Testis (tissue), 3 donors: ENCODE measurements around the gene CADPS. TPM values are rescaled to one million over a fixed set of nuclear protein-coding genes. Genes with fewer than 3 reads are reported as not detected.

Source experiments
- DNase-seq: peaks from one replicate; pipeline ENCODE4 v3.0.0-alpha.2; 2019
- H3K27ac ChIP-seq, 2 donors: fragments of 200-600 bp; sonication (generic); one replicate each; pipeline ENCODE4 v1.5.1; 2019
- H3K27me3 ChIP-seq: fragments of 200-600 bp; sonication (generic); one replicate; pipeline ENCODE4 v1.5.1; 2019
- H3K36me3 ChIP-seq: fragments of 200-600 bp; sonication (generic); one replicate; pipeline ENCODE4 v1.5.1; 2017; ENCODE audit warnings: low read depth; ENCODE audit errors: missing control alignments
- H3K4me1 ChIP-seq: fragments of 200-600 bp; sonication (generic); one replicate; pipeline ENCODE4 v1.5.1; 2019
- H3K4me3 ChIP-seq, 2 donors: fragments of 200-600 bp; sonication (generic); one replicate each; pipeline ENCODE4 v1.5.1; 2017 to 2019
- H3K9me3 ChIP-seq: fragments of 200-600 bp; sonication (generic); one replicate; pipeline ENCODE4 v1.5.1; 2017
- CTCF ChIP-seq, 3 experiments: fragments of 450-650 bp in 2 of 3; fragments of 200-600 bp in 1 of 3; sonication (generic) in 1 of 3; IDR thresholded peaks; one replicate each; pipeline ENCODE4 v1.5.1; 2016 to 2019; ENCODE audit warnings: antibody characterized with exemption in 3 of 3, mild to moderate bottlenecking in 2 of 3, moderate library complexity in 1 of 3
- POLR2A ChIP-seq: fragments of 450-650 bp; IDR thresholded peaks from one replicate; pipeline ENCODE4 v1.6.1; 2017; ENCODE audit warnings: antibody characterized with exemption, mild to moderate bottlenecking, moderate library complexity
- WGBS, 2 donors: methylation state at CpG; one replicate each; pipeline ENCODE4 v1.1.5; 2018; 5-methylcytosine and 5-hydroxymethylcytosine counted together
- intact Hi-C: fragments of 100-400 bp; cut with DNase I; formaldehyde crosslinking; loops from one replicate; pipeline ENCODE4 v1.15.1; 2023; ENCODE audit warnings: low total_unique reads
- polyA plus RNA-seq: library from polyadenylated mRNA; stranded (reverse); fragments of 350-450 nt; fragmentation: Illumina TruSeq; extraction: RNeasy Lipid Tissue Mini Kit (QIAGEN cat#74804); gene quantifications from one replicate; pipeline ENCODE4 v1.2.3, GENCODE V29; 2014; ENCODE audit warnings: low read depth, low replicate concordance; ENCODE audit not compliant: insufficient read depth
- total RNA-seq, 2 donors: library from RNA; depleted of rRNA; stranded (reverse); fragments of >200 nt; gene quantifications; one replicate each; pipeline ENCODE4 v1.2.3, GENCODE V29; 2016

CADPS gene
- total and polyA plus RNA-seq, 3 donors from 2014 or later, result 8.6 to 56.4 (median 21.6) TPM

GRCh38 chr3:62621925-62622324, 253.3 kb downstream of the CADPS start:
- no peak for TF ChIP-seq POLR2A
- no peak for TF ChIP-seq CTCF (IDR thresholded peaks at IDR 0.05)
- intact Hi-C loops, result no loop called here
- no peak overlapping the region for H3K27ac ChIP-seq
- H3K4me1 ChIP-seq, result no peaks in the 10 kb centered on the region
- H3K9me3 ChIP-seq, result no peaks in the 10 kb centered on the region
- H3K4me3 ChIP-seq, result no peak overlapping the region
- no peaks in the 10 kb centered on the region for H3K27me3 ChIP-seq
- no peak for DNase-seq
- H3K36me3 ChIP-seq, result no peaks in the 10 kb centered on the region
- WGBS, 2 donors, result 83 to 84% methylated on average over 6 of the region's 6 CpGs

GRCh38 chr3:62621176-62621575, 254.0 kb downstream of the CADPS start:
- Histone ChIP-seq H3K27me3 (no peaks in the 10 kb centered on the region), H3K36me3 (no peaks in the 10 kb centered on the region), H3K27ac (no peak overlapping the region), H3K9me3 (no peaks in the 10 kb centered on the region), H3K4me3 (no peak overlapping the region), H3K4me1 (no peaks in the 10 kb centered on the region)
- intact Hi-C loops, result no loop called here
- DNase-seq, result no peak
- TF ChIP-seq CTCF (IDR thresholded peaks at IDR 0.05) (no peak), POLR2A (no peak)
- 84 to 86% methylated on average over 3 of the region's 3 CpGs for WGBS, 2 donors

- no peaks in the 10 kb centered on the region for H3K9me3 ChIP-seq
- intact Hi-C loops, result no loop called here
- no peak overlapping the region for H3K4me3 ChIP-seq
- TF ChIP-seq POLR2A (no peak), CTCF (IDR thresholded peaks at IDR 0.05) (no peak)
- H3K27me3 ChIP-seq, result no peaks in the 10 kb centered on the region
- no peaks in the 10 kb centered on the region for H3K4me1 ChIP-seq
- DNase-seq, result no peak
- H3K36me3 ChIP-seq, result no peaks in the 10 kb centered on the region
- 37 to 43% methylated on average over 5 of the region's 5 CpGs for WGBS, 2 donors
- H3K27ac ChIP-seq, result no peak overlapping the region
Measured at GRCh38 chr3:62615258-62615849, 259.9 kb downstream of the CADPS start.

- no peaks in the 10 kb centered on the region for H3K9me3 ChIP-seq
- TF ChIP-seq CTCF (IDR thresholded peaks at IDR 0.05), result no peak
- TF ChIP-seq POLR2A, result no peak
- H3K27me3 ChIP-seq, result no peaks in the 10 kb centered on the region
- 91 to 95% methylated on average over 1 of the region's 1 CpG for WGBS, 2 donors
- no peaks in the 10 kb centered on the region for H3K36me3 ChIP-seq
- no peak for DNase-seq
- intact Hi-C loops, result no loop called here
- H3K4me1 ChIP-seq, result no peaks in the 10 kb centered on the region
- no peak overlapping the region for H3K27ac ChIP-seq
- no peak overlapping the region for H3K4me3 ChIP-seq
Measured at GRCh38 chr3:62614527-62614926, 260.7 kb downstream of the CADPS start.

GRCh38 chr3:62611541-62612240, 263.5 kb downstream of the CADPS start:
- no peak for TF ChIP-seq CTCF (IDR thresholded peaks at IDR 0.05)
- no peak for TF ChIP-seq POLR2A
- Histone ChIP-seq H3K27ac (no peak overlapping the region), H3K9me3 (no peaks in the 10 kb centered on the region), H3K27me3 (no peaks in the 10 kb centered on the region), H3K4me1 (no peaks in the 10 kb centered on the region), H3K4me3 (no peak overlapping the region), H3K36me3 (no peaks in the 10 kb centered on the region)
- no peak for DNase-seq
- intact Hi-C loops, result no loop called here
- 82 to 92% methylated on average over 3 of the region's 3 CpGs for WGBS, 2 donors
